HG02623 (cell line): Measurements from ENCODE around the gene SNAI3.

Source experiments
- ATAC-seq: cut with Tn5 transposase; IDR thresholded peaks from one replicate; pipeline ENCODE4 v1.9.1; 2021; ENCODE audit warnings: moderate library complexity; ENCODE audit not compliant: unreplicated experiment

Gene SNAI3

GRCh38 chr16:88636488-88637265 is 49.6 kb downstream of the SNAI3 start:
- ATAC-seq = no peak

- ATAC-seq = no peak
Measured at GRCh38 chr16:88635671-88636319, 50.5 kb downstream of the SNAI3 start.

- ATAC-seq = no peak
Measured at GRCh38 chr16:88634994-88635670, 51.2 kb downstream of the SNAI3 start.

- peak; percentile 46 for ATAC-seq
Measured at GRCh38 chr16:88634141-88634993, 51.9 kb downstream of the SNAI3 start.

- ATAC-seq = peak; percentile 16
Measured at GRCh38 chr16:88633684-88634140, 52.6 kb downstream of the SNAI3 start.

GRCh38 chr16:88632587-88632930 is 53.7 kb downstream of the SNAI3 start:
- no peak for ATAC-seq

- ATAC-seq = no peak
Measured at GRCh38 chr16:88631920-88632586, 54.3 kb downstream of the SNAI3 start.

GRCh38 chr16:88631384-88631783 is 54.9 kb downstream of the SNAI3 start:
- ATAC-seq = no peak

GRCh38 chr16:88630941-88631340 is 55.4 kb downstream of the SNAI3 start:
- ATAC-seq = no peak

GRCh38 chr16:88630433-88630832 is 55.9 kb downstream of the SNAI3 start:
- no peak for ATAC-seq

- ATAC-seq = no peak
Measured at GRCh38 chr16:88629835-88630234, 56.5 kb downstream of the SNAI3 start.

- no peak for ATAC-seq
Measured at GRCh38 chr16:88628512-88628974, 57.8 kb downstream of the SNAI3 start.
